Measurements from ENCODE around the gene HMG20A. TPM values are rescaled to one million over a fixed set of nuclear protein-coding genes. Genes with fewer than 3 reads are reported as not detected.

The HMG20A gene
- total and polyA plus RNA-seq, 2 of the 13 experiments (the other 11 are each of a cell fraction or from before 2014, with no cell fraction given) = 28.0 to 35.2 TPM

DNA sequence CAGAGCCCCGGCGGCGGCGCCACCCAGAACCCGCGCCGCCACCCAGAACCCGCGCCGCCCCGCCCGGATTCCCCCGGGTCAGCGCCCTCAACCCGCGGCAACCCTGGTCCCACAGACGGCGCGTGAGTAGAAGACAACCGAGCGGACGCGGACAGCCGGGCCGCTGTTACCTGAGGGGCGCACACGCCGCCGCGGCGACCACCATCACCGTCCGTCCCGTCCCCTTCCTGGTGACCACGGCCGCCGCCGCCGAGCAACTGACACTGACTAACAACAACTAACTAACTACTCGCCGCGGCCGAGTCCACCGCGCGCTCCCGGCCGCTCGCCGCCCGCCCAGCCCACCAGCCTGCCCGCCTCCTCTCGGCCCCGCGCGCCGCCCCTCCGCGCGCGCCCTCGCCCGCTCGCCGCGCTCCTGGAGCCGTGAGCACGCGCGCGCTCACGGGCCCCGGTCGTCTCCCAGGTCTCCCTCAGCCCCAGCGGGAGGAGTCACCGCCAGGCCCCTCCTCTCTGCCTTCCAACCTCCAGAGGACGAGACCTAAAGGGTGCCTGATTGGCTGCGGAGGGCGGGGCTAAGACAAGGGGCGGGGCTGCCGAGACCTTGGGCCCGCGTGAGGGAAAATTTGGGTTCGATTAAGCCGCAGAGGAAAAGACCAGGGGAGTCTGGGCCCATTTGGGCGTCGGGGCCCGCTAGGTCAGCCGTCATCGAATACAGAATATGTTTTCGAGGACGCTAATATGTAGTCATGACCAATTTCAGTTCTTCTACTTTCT, 665 bp upstream of the HMG20A start, which contains the start of gene PEAK1 (continued):
- TF ChIP-seq ZNF326 (CRISPR knock-in tag; IDR thresholded peaks at IDR 0.05; ENCODE audit: borderline replicate concordance) (no peak), ZNF607 (CRISPR knock-in tag; IDR thresholded peaks at IDR 0.05; ENCODE audit: borderline replicate concordance) (no peak; the same call in 1 of the 2 replicates), SAFB2 (CRISPR knock-in tag; IDR thresholded peaks at IDR 0.05; ENCODE audit: borderline replicate concordance, low read depth) (no peak), XRCC5 (optimal IDR thresholded peaks at IDR 0.05; ENCODE audit: low read length) (no peak), AGO2 (optimal IDR thresholded peaks at IDR 0.05; ENCODE audit: low read depth, low read length) (peak; percentile 46), TCF7L2 (IDR thresholded peaks at IDR 0.05; ENCODE audit: low read depth, low read length) (no peak), FOXC1 (CRISPR knock-in tag; IDR thresholded peaks at IDR 0.05; ENCODE audit: borderline replicate concordance) (no peak), RFX3 (CRISPR knock-in tag; IDR thresholded peaks at IDR 0.05) (no peak), FOXK1 (CRISPR knock-in tag; IDR thresholded peaks at IDR 0.05; ENCODE audit: borderline replicate concordance, low read depth) (no peak), ERF (CRISPR knock-in tag; IDR thresholded peaks at IDR 0.05) (no peak), ZNF225 (CRISPR knock-in tag; IDR thresholded peaks at IDR 0.05) (no peak), NFYC (CRISPR knock-in tag; IDR thresholded peaks at IDR 0.05) (peak; percentile 33), ZSCAN9 (CRISPR knock-in tag; IDR thresholded peaks at IDR 0.05; ENCODE audit: borderline replicate concordance) (no peak), SRSF1 (optimal IDR thresholded peaks at IDR 0.05; ENCODE audit: low read depth, low read length) (peak; percentile 16), SMC3 (IDR thresholded peaks at IDR 0.05; ENCODE audit: low read length) (no peak), ZNF879 (CRISPR knock-in tag; IDR thresholded peaks at IDR 0.05) (no peak)
- TF ChIP-seq, protein P1, sequence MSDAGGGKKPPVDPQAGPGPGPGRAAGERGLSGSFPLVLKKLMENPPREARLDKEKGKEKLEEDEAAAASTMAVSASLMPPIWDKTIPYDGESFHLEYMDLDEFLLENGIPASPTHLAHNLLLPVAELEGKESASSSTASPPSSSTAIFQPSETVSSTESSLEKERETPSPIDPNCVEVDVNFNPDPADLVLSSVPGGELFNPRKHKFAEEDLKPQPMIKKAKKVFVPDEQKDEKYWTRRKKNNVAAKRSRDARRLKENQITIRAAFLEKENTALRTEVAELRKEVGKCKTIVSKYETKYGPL (CRISPR knock-in tag; IDR thresholded peaks at IDR 0.05) = no peak
- TF ChIP-seq, protein P2, sequence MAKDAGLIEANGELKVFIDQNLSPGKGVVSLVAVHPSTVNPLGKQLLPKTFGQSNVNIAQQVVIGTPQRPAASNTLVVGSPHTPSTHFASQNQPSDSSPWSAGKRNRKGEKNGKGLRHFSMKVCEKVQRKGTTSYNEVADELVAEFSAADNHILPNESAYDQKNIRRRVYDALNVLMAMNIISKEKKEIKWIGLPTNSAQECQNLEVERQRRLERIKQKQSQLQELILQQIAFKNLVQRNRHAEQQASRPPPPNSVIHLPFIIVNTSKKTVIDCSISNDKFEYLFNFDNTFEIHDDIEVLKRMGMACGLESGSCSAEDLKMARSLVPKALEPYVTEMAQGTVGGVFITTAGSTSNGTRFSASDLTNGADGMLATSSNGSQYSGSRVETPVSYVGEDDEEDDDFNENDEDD (CRISPR knock-in tag; IDR thresholded peaks at IDR 0.05; ENCODE audit: borderline replicate concordance) = no peak
- TF ChIP-seq, protein P3, sequence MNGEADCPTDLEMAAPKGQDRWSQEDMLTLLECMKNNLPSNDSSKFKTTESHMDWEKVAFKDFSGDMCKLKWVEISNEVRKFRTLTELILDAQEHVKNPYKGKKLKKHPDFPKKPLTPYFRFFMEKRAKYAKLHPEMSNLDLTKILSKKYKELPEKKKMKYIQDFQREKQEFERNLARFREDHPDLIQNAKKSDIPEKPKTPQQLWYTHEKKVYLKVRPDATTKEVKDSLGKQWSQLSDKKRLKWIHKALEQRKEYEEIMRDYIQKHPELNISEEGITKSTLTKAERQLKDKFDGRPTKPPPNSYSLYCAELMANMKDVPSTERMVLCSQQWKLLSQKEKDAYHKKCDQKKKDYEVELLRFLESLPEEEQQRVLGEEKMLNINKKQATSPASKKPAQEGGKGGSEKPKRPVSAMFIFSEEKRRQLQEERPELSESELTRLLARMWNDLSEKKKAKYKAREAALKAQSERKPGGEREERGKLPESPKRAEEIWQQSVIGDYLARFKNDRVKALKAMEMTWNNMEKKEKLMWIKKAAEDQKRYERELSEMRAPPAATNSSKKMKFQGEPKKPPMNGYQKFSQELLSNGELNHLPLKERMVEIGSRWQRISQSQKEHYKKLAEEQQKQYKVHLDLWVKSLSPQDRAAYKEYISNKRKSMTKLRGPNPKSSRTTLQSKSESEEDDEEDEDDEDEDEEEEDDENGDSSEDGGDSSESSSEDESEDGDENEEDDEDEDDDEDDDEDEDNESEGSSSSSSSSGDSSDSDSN (CRISPR knock-in tag; IDR thresholded peaks at IDR 0.05) = peak; percentile 48; the same call in 1 of the 2 replicates
- TF ChIP-seq, protein P4, sequence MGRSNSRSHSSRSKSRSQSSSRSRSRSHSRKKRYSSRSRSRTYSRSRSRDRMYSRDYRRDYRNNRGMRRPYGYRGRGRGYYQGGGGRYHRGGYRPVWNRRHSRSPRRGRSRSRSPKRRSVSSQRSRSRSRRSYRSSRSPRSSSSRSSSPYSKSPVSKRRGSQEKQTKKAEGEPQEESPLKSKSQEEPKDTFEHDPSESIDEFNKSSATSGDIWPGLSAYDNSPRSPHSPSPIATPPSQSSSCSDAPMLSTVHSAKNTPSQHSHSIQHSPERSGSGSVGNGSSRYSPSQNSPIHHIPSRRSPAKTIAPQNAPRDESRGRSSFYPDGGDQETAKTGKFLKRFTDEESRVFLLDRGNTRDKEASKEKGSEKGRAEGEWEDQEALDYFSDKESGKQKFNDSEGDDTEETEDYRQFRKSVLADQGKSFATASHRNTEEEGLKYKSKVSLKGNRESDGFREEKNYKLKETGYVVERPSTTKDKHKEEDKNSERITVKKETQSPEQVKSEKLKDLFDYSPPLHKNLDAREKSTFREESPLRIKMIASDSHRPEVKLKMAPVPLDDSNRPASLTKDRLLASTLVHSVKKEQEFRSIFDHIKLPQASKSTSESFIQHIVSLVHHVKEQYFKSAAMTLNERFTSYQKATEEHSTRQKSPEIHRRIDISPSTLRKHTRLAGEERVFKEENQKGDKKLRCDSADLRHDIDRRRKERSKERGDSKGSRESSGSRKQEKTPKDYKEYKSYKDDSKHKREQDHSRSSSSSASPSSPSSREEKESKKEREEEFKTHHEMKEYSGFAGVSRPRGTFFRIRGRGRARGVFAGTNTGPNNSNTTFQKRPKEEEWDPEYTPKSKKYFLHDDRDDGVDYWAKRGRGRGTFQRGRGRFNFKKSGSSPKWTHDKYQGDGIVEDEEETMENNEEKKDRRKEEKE (IDR thresholded peaks at IDR 0.05) = no peak
- TF ChIP-seq, protein P5, sequence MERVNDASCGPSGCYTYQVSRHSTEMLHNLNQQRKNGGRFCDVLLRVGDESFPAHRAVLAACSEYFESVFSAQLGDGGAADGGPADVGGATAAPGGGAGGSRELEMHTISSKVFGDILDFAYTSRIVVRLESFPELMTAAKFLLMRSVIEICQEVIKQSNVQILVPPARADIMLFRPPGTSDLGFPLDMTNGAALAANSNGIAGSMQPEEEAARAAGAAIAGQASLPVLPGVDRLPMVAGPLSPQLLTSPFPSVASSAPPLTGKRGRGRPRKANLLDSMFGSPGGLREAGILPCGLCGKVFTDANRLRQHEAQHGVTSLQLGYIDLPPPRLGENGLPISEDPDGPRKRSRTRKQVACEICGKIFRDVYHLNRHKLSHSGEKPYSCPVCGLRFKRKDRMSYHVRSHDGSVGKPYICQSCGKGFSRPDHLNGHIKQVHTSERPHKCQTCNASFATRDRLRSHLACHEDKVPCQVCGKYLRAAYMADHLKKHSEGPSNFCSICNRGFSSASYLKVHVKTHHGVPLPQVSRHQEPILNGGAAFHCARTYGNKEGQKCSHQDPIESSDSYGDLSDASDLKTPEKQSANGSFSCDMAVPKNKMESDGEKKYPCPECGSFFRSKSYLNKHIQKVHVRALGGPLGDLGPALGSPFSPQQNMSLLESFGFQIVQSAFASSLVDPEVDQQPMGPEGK (CRISPR knock-in tag; IDR thresholded peaks at IDR 0.05) = no peak; the same call in 1 of the 2 replicates

Data from HepG2 (cell line).